Measurements from ENCODE around the gene ARHGEF25. TPM values are rescaled to one million over a fixed set of nuclear protein-coding genes. Genes with fewer than 3 reads are reported as not detected.
A peak's percentile ranks its signal among the peaks of the same experiment; 100 is the strongest.

Gene ARHGEF25
- total and polyA plus RNA-seq, 2 of the 13 experiments (the other 11 are each of a cell fraction or from before 2014, with no cell fraction given), result 11.5 to 12.5 TPM

GRCh38 chr12:57632073-57632957 lies 21.1 kb downstream of the ARHGEF25 start (continued):
- 0 out of 2 replicates have a peak, but pooled peaks have one; percentile 11 for TF ChIP-seq ZNF710 (CRISPR knock-in tag; IDR thresholded peaks at IDR 0.05; ENCODE audit: borderline replicate concordance)

GRCh38 chr12:57632958-57633840 lies 22.0 kb downstream of the ARHGEF25 start, which contains the start of gene B4GALNT1:
Gene B4GALNT1 (minus strand): TSS chr12:57633201. CDS start chr12:57632132, 1,069 bp downstream.
- intact Hi-C loops (cut with micrococcal nuclease; ENCODE audit: unreplicated experiment) (loop anchor here (1.0 to 2.0 kb wide), 3 partner anchors 42 to 60 kb away; partner anchors contain the start of gene PIP4K2C), in situ Hi-C loops (cut with HindIII; ENCODE audit: extremely low pct_ligation_motif_present, low pct_unique_long_range_greater_than_20kb) (no loop called here)
- ATAC-seq, result peak; percentile 91
- H3K9me3 ChIP-seq (ENCODE audit: low read length), result no peaks in the 10 kb centered on the region
- 7% methylated on average over 14 of the region's 58 CpGs for WGBS (ENCODE audit: low lambda C conversion rate)
- peak within 1 kb of the TSS; percentile 63; the same call in 1 of the 2 replicates for H3K9ac ChIP-seq (ENCODE audit: insufficient read depth, low read depth, low read length)
- H3K4me2 ChIP-seq (ENCODE audit: low read depth, low read length), result peak within 1 kb of the TSS; percentile 87
- H2AFZ ChIP-seq (ENCODE audit: low read length), result no peak within 1 kb of the TSS
- BruUV-seq (replicated peaks), result no TSS peak
- FAIRE-seq, result no peak
- H3K27me3 ChIP-seq (ENCODE audit: control insufficient read depth in 1 of 2, insufficient read depth in 2 of 2, low read length in 2 of 2), result peaks cover 0 to 2% of the 10 kb centered on the region in 2 experiments; a peak in 1 of 5 replicates
- peaks cover 22% of the 10 kb centered on the region for H3K4me1 ChIP-seq (ENCODE audit: insufficient read depth, low read length)
- no peak for DNase-seq (ENCODE audit: low spot score)
- ChIA-PET POLR2A (interaction anchor here (0.6 to 1.1 kb wide), 6 partner anchors 10 to 116 kb away, joined by 3 to 4 read pairs (median 3); partner anchors contain the start of genes DCTN2 and DDIT3), CTCF (ENCODE audit: low intra/inter-chr PET ratio, low total read pairs) (interaction anchor here (1.5 to 2.0 kb wide), 2 partner anchors 50 to 61 kb away, joined by 6 to 9 read pairs; partner anchors contain the start of gene OS9)
- H4K20me1 ChIP-seq (ENCODE audit: insufficient read depth, low read length), result no peaks in the 10 kb centered on the region
- H3K36me3 ChIP-seq (replicated peaks in 1 of 2; ENCODE audit: control insufficient read depth in 1 of 2, insufficient read depth in 2 of 2, low read length in 2 of 2), result 0 out of 5 replicates have a peak, but pooled peaks cover 0 to 3% of the 10 kb centered on the region in 2 experiments
- no peaks in the 10 kb centered on the region for H3K79me2 ChIP-seq (ENCODE audit: insufficient read depth, low read length)
- H3K4me3 ChIP-seq (replicated peaks in 1 of 3; ENCODE audit: insufficient read depth in 1 of 3, low read depth in 2 of 3, low read length in 3 of 3), result peak within 1 kb of the TSS; percentile 66 to 77 (median 68)
- H3K27ac ChIP-seq (ENCODE audit: extremely low read length, insufficient read depth, low read length), result no peak within 1 kb of the TSS
- no peak for TF ChIP-seq ZFP37 (CRISPR knock-in tag; IDR thresholded peaks at IDR 0.05; ENCODE audit: borderline replicate concordance)
- TF ChIP-seq TBX3 (IDR thresholded peaks at IDR 0.05; ENCODE audit: borderline replicate concordance), result no peak
- TF ChIP-seq TRIM24 (CRISPR knock-in tag; IDR thresholded peaks at IDR 0.05), result no peak
- no peak for TF ChIP-seq TIGD3 (CRISPR knock-in tag; IDR thresholded peaks at IDR 0.05; ENCODE audit: borderline replicate concordance)
- TF ChIP-seq DZIP1 (CRISPR knock-in tag; IDR thresholded peaks at IDR 0.05), result no peak
- no peak for TF ChIP-seq KLF12 (CRISPR knock-in tag; IDR thresholded peaks at IDR 0.05; ENCODE audit: borderline replicate concordance)
- TF ChIP-seq ZC3H4 (CRISPR knock-in tag; IDR thresholded peaks at IDR 0.05; ENCODE audit: borderline replicate concordance), result no peak
- TF ChIP-seq GPN1 (CRISPR knock-in tag; IDR thresholded peaks at IDR 0.05; ENCODE audit: borderline replicate concordance), result no peak
- no peak for TF ChIP-seq NFRKB (IDR thresholded peaks at IDR 0.05)
- TF ChIP-seq TEAD3 (CRISPR knock-in tag; optimal IDR thresholded peaks at IDR 0.05; ENCODE audit: borderline replicate concordance), result peak; percentile 79
- no peak for TF ChIP-seq ZNF7 (CRISPR knock-in tag; IDR thresholded peaks at IDR 0.05)
- TF ChIP-seq ZNF296 (CRISPR knock-in tag; conservative IDR thresholded peaks at IDR 0.05), result 0 out of 2 replicates have a peak, but pooled peaks have one; percentile 16
